ENCODE results near the gene OR52J3.
"Not testable (repeated sequence)": the region's sequence is repeated elsewhere in the genome, so short reads cannot be mapped to it uniquely, and the experiment has no call there.

OR52J3 gene

DNA sequence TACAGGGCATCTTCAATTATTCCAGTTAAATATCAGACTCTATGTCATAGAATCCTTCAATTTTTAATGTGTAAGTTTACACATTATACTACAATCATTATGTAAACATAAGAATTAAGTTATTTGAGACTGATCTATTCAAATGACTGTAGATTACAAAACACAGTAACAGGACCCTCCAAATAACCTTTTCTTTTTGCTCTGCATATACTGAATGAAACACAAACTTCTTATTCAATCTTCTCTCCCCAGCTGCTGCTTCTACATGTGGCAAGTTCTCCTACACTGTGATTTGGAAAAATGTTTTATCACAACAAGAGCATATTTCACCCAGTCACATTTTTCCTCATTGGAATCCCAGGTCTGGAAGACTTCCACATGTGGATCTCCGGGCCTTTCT, at the start of gene OR52J3:
OR52J3 (plus strand) TSS at position 301 of the 400 bp plus-strand sequence; CDS start at position 301, 0 bp downstream.
- Mint-ChIP-seq H3K27ac (no peak within 1 kb of the TSS), H3K4me1 (no peaks in the 10 kb centered on the region), H3K4me3 (no peak within 1 kb of the TSS), H3K9me3 (no peaks in the 10 kb centered on the region), H3K36me3 (no peaks in the 10 kb centered on the region), H3K27me3 (no peaks in the 10 kb centered on the region)
- ATAC-seq (replicated peaks) (no peak), DNase-seq (no peak)

DNA sequence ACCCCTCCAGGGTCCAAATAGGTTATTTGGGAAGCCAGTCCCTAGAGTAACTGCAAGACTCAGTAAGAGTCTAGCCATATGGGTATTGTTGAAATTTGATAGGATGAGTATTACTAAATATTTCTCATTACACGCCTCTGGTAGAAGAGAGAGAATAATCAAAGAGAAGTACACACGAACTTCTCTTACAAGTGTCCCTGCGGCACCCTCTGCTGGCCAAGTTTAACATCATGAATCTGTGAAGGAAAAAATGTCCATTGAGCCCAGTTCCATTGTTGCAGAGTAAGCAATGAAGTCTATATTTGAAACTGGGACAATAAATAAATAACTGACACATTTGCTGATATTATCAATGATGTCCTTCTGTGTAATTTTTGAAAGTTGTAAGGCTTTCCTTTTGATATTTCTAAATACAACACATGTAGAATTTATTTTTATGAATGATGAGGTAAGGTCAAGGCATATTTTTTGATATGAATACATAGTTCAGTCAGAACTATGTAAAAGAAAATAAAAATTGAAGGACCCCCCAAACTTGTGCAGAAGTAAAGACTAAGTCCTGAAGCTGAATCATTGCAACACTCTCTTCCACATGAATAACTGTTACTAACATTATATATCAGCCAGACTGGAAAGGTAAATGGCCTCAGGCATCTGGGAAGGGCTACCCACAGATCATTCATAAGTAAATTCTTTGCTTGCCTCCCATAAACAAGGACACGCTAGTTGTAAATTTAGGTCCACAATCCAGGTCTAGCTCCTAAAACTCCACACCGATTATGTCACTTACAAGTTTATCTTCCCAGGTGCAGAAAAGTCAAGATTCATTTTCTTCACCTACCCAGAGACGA, 41.7 kb upstream of the OR52J3 start:
- H3K9me3 Mint-ChIP-seq, result peaks cover 0 to 3% of the 10 kb centered on the region in 2 donors
- H3K36me3 Mint-ChIP-seq, result no peaks in the 10 kb centered on the region
- H3K4me1 Mint-ChIP-seq, result no peaks in the 10 kb centered on the region
- peaks cover 10 to 11% of the 10 kb centered on the region in 2 donors for H3K27me3 Mint-ChIP-seq
- no peak for ATAC-seq (replicated peaks)
- H3K27ac Mint-ChIP-seq, result no peak overlapping the region
- H3K4me3 Mint-ChIP-seq, result no peak overlapping the region
- DNase-seq, result no peak

DNA sequence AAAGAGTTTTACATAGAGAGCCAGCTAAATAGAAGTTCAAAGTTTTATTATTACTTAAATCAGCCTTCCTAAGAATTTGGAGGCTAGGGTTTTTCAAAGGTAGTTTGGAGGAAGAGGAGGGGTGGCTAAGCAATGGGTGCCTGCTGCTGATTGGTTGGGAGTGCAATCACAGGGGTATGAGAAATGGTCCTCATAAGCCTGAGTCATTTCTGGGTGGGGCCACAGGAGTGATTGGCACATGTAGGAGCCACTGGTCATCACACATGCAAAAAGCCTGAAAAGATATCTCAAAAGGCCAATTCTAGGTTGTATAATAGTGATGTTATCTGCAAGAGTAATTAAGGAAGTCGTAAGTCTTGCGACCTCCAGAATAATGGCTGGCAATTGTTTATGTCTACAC, 38.8 kb upstream of the OR52J3 start:
- no peaks in the 10 kb centered on the region for H3K4me1 Mint-ChIP-seq
- no peaks in the 10 kb centered on the region for H3K36me3 Mint-ChIP-seq
- no peak overlapping the region for H3K4me3 Mint-ChIP-seq
- H3K27ac Mint-ChIP-seq, result no peak overlapping the region
- no peak for DNase-seq
- no peak for ATAC-seq (replicated peaks)
- H3K9me3 Mint-ChIP-seq, result peaks cover 0 to 3% of the 10 kb centered on the region in 2 donors
- peaks cover 7 to 19% of the 10 kb centered on the region in 2 donors for H3K27me3 Mint-ChIP-seq

DNA sequence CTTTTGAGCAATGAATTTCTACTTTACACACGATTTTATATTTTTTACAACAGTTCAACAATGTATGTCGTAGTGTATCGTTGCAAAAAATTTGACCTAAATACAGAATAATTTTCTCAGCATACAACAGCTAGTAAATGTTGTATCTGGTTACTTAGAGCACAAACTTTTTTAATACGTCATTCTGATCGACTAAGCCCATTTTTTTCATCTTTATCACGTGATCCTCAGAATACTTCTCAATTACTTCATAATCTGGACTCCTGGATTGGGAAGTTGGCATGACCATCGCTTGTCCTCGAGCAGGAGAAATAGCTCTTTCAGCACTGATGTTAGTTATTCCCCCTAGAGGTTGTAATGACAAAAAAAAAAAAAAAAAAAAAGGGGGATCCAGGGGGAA, 35.1 kb upstream of the OR52J3 start:
- Mint-ChIP-seq H3K27me3 (peaks cover 4 to 19% of the 10 kb centered on the region in 2 donors), H3K4me3 (no peak overlapping the region), H3K36me3 (no peaks in the 10 kb centered on the region), H3K9me3 (peaks cover 0 to 5% of the 10 kb centered on the region in 2 donors), H3K27ac (no peak overlapping the region), H3K4me1 (no peaks in the 10 kb centered on the region)
- ATAC-seq (replicated peaks) (no peak), DNase-seq (no peak)

DNA sequence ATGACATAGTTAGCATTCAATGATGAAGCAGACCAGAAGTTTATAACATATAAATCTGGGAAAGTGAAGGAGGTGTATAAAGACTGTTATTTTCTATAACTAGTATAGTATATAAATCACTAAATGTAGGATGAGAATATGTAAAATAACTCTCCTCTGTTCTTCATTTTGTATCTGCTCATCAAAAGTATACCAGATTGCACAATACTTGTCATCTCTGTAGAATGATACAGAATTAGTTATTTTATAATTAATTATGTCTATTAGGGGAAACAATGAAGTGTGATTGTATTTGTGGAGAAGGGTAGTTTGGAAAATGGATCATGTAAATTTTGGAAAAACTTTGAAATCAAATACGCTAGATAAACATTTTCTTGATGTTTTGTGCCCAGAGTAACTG, 33.3 kb upstream of the OR52J3 start:
- Mint-ChIP-seq H3K9me3 (peaks cover 0 to 5% of the 10 kb centered on the region in 2 donors), H3K4me3 (no peak overlapping the region), H3K36me3 (no peaks in the 10 kb centered on the region), H3K27ac (no peak overlapping the region), H3K4me1 (no peaks in the 10 kb centered on the region), H3K27me3 (peaks cover 4 to 19% of the 10 kb centered on the region in 2 donors)
- DNase-seq (no peak), ATAC-seq (replicated peaks) (no peak)

DNA sequence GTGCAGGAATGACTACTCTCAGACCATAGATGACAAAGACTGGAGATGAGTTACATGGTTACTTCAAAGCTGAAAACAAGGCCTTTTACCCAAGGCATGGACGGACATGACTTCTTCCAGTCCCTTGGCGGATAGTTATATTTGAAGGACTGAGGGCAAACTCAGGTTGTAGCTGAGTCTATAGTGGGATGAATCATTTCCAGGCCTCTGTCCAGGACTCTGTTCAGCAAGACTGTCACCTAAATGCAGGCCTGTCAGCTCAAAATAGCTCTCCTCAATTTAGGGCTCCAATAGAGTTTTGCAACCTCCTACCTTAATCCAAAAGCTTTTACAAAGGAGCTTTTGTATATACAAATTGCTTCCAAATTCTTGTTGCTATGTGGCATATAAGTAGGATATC, 24.3 kb upstream of the OR52J3 start:
- peaks cover 20 to 23% of the 10 kb centered on the region in 2 donors for H3K9me3 Mint-ChIP-seq
- no peak for ATAC-seq (replicated peaks)
- no peak for DNase-seq
- H3K4me1 Mint-ChIP-seq, result no peaks in the 10 kb centered on the region
- H3K27ac Mint-ChIP-seq, result no peak overlapping the region
- H3K36me3 Mint-ChIP-seq, result no peaks in the 10 kb centered on the region
- no peaks in the 10 kb centered on the region for H3K27me3 Mint-ChIP-seq
- H3K4me3 Mint-ChIP-seq, result no peak overlapping the region

DNA sequence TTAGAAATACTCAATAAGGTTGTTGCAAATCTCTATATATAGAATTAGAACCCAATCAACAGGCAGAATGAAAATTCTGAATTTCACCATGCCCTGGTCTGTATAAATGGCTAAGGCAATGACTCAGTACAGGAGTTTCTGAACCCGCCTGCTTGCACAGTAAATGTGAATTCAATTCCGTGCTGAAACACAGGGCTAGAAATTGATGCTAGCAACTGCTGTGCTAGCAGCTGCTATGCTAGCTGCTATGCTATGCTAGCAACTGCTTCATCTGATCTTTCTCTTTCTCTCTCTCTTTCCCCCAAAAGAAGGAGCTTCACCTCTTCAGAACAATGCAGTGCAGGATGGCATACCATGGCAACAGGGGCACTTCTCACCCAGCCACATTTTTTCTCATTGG, 9.7 kb upstream of the OR52J3 start:
- DNase-seq (no peak), ATAC-seq (replicated peaks) (no peak)
- H3K36me3 Mint-ChIP-seq, result no peaks in the 10 kb centered on the region
- no peak overlapping the region for H3K4me3 Mint-ChIP-seq
- H3K4me1 Mint-ChIP-seq, result no peaks in the 10 kb centered on the region
- H3K27me3 Mint-ChIP-seq, result no peaks in the 10 kb centered on the region
- no peaks in the 10 kb centered on the region for H3K9me3 Mint-ChIP-seq
- H3K27ac Mint-ChIP-seq, result no peak overlapping the region

DNA sequence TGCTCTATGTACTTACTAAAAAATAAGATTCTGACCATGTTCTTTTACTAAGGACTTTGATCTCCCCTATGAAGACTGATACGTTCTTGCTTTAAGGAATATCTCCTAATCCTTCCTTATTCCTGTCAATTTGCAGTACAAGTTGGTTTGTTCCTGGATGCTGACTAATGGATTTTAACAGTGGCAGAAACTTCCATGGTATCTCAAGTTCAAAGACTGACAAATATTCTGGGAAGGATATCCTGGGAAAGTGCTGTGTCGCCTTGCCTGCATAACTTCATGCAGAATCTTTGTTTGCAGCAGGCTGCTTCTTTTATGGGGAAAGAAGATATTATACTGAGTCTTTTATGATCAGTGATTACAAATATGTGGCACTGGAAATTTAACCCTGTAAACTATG, 8.4 kb upstream of the OR52J3 start:
- Mint-ChIP-seq H3K36me3 (no peaks in the 10 kb centered on the region), H3K27ac (no peak overlapping the region), H3K9me3 (no peaks in the 10 kb centered on the region), H3K4me3 (no peak overlapping the region), H3K4me1 (no peaks in the 10 kb centered on the region), H3K27me3 (no peaks in the 10 kb centered on the region)
- no peak for ATAC-seq (replicated peaks)
- no peak for DNase-seq

DNA sequence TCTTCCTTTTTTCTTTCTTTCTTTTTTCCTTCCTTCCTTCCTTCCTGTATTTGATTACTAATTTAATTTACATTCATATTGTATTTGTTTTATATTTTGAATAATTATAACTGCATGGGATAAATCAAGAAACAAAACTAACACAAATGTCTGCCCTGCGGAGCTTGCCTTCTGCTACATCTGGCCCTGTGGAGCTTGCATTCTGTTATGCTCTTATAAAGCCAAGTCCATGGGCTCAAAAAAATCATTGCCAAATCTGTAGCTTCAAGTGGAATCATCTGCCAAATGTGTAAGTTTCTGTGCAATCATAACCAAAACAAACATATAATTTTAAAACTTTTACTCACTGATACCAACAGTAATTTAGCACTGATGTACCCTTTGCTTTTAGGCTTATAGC, 8.0 kb upstream of the OR52J3 start:
- H3K4me3 Mint-ChIP-seq, result no peak overlapping the region
- H3K27me3 Mint-ChIP-seq, result no peaks in the 10 kb centered on the region
- ATAC-seq (replicated peaks), result no peak
- H3K4me1 Mint-ChIP-seq, result no peaks in the 10 kb centered on the region
- no peaks in the 10 kb centered on the region for H3K36me3 Mint-ChIP-seq
- H3K27ac Mint-ChIP-seq, result no peak overlapping the region
- no peak for DNase-seq
- no peaks in the 10 kb centered on the region for H3K9me3 Mint-ChIP-seq

DNA sequence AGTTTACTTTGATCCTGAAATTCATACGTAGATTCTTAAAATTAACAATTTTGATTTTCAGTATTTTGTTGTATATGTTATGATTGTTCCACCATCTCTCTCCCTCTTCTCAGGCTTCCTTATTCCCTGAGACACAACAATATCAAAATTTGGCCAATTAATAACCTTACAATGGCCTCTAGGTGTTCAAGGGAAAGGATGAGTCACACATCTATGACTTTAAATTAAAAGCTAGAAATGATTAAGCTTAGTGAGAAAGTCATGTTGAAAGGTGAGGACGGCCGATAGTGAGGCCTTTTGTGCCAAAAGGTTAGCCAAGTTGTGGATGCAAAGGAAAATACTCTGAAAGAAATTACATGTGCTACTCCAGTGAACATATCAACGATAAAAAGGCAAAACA, 5.5 kb upstream of the OR52J3 start:
- Mint-ChIP-seq H3K4me1 (no peaks in the 10 kb centered on the region), H3K36me3 (no peaks in the 10 kb centered on the region), H3K4me3 (no peak overlapping the region), H3K27ac (no peak overlapping the region), H3K27me3 (no peaks in the 10 kb centered on the region), H3K9me3 (no peaks in the 10 kb centered on the region)
- no peak for DNase-seq
- ATAC-seq (replicated peaks), result no peak

DNA sequence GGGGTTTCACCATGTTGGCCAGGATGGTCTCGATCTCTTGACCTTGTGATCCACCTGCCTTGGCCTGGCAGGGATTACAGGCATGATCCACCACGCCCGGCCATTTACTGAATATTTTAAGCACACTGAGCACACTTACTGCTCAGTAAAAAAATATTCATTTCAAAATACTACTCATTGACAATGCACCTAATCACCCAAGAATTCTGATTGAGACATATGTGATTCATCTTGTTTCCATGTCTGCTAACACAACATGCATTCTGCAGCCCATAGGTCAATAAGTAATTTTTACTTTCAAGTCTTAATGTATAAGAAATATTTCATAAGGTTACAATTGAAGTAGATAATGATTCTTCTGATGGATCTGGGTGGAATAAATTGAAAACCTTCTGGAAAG, 4.2 kb upstream of the OR52J3 start:
- ATAC-seq (replicated peaks) (no peak), DNase-seq (no peak)
- no peaks in the 10 kb centered on the region for H3K27me3 Mint-ChIP-seq
- H3K27ac Mint-ChIP-seq, result no peak overlapping the region
- no peaks in the 10 kb centered on the region for H3K36me3 Mint-ChIP-seq
- H3K4me1 Mint-ChIP-seq, result no peaks in the 10 kb centered on the region
- no peaks in the 10 kb centered on the region for H3K9me3 Mint-ChIP-seq
- no peak overlapping the region for H3K4me3 Mint-ChIP-seq

DNA sequence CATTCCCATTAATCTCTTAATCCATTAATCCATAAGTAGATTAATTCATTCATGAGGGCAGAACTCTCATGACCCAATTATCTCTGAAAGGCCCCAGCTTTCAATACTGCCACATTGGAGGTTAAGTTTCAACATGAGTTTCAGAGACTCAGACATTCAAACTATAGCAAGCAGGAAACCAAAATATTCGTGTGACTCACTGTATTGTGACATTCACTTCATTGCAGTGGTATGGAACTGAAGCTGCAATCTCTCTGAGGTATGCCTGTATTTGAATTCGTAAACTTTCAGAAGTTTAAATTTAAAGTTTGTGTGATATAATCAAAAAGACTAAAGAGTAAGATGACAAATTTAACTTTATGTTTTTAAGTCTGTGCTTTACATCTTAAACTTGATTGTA, 2.9 kb upstream of the OR52J3 start:
- Mint-ChIP-seq H3K36me3 (no peaks in the 10 kb centered on the region), H3K27ac (no peak overlapping the region), H3K4me1 (no peaks in the 10 kb centered on the region), H3K27me3 (no peaks in the 10 kb centered on the region), H3K9me3 (no peaks in the 10 kb centered on the region), H3K4me3 (no peak overlapping the region)
- DNase-seq (no peak), ATAC-seq (replicated peaks) (no peak)

DNA sequence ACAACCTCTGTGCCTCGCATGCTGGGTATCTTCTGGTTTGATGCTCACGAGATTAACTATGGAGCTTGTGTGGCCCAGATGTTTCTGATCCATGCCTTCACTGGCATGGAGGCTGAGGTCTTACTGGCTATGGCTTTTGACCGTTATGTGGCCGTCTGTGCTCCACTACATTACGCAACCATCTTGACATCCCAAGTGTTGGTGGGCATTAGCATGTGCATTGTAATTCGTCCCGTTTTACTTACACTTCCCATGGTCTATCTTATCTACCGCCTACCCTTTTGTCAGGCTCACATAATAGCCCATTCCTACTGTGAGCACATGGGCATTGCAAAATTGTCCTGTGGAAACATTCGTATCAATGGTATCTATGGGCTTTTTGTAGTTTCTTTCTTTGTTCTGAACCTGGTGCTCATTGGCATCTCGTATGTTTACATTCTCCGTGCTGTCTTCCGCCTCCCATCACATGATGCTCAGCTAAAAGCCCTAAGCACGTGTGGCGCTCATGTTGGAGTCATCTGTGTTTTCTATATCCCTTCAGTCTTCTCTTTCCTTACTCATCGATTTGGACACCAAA, 516 bp downstream of the OR52J3 start:
- Mint-ChIP-seq H3K36me3 (no peaks in the 10 kb centered on the region), H3K9me3 (no peaks in the 10 kb centered on the region), H3K27ac (no peak overlapping the region), H3K27me3 (no peaks in the 10 kb centered on the region), H3K4me3 (no peak overlapping the region), H3K4me1 (no peaks in the 10 kb centered on the region)
- DNase-seq (no peak), ATAC-seq (replicated peaks) (no peak)

DNA sequence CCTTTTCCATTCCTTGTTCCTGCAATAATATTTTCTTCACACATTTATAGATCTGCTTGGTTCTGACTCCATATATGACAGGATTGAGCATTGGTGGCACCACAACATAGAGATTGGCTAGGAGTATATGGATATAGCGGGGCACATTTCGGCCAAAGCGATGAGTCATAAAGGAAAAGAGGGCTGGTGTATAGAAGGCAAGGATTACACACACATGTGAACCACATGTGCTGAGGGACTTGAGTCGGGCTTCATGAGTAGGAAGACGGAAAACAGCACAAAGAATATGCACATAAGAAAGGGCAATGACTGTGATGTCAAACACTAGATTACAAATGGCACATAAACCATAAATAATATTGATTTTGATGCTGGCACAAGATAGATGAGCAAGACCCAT, 12.4 kb downstream of the OR52J3 start:
- DNase-seq; H3K4me1 Mint-ChIP-seq; H3K27ac Mint-ChIP-seq; H3K4me3 Mint-ChIP-seq; H3K9me3 Mint-ChIP-seq; ATAC-seq (replicated peaks); H3K36me3 Mint-ChIP-seq: not testable (repeated sequence)
- peaks cover 4 to 11% of the 10 kb centered on the region in 2 donors for H3K27me3 Mint-ChIP-seq

DNA sequence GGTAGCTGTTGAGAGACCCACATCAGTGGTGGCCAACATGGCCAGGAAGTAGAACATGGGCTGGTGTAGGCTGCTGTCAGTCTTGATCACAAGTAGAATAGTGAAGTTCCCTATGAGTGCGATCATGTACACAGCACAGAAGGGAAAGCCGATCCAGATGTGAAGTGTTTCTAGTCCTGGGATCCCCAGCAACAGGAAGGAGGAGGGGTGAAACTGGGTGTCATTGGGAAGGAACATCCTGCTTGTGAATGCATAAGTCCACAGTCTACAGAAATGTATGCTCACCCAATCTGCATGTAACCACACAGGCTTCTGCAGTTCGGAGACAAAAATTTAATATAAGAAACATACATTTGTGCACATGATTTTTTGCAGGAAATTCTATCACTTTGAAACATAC, 13.1 kb downstream of the OR52J3 start, which contains the start of gene OR52E2:
OR52E2 (minus strand) TSS at position 237 of the 400 bp plus-strand sequence; CDS start at position 237, 0 bp downstream.
- Mint-ChIP-seq H3K4me3 (no peak within 1 kb of the TSS), H3K27me3 (peaks cover 4 to 16% of the 10 kb centered on the region in 2 donors), H3K9me3 (peaks cover 5 to 6% of the 10 kb centered on the region in 2 donors), H3K27ac (no peak within 1 kb of the TSS), H3K4me1 (no peaks in the 10 kb centered on the region), H3K36me3 (no peaks in the 10 kb centered on the region)
- DNase-seq (no peak), ATAC-seq (replicated peaks) (no peak)
